Fibroblast of gingiva (primary cell): ENCODE measurements around the gene NTN3.
A peak's percentile ranks its signal among the peaks of the same experiment; 100 is the strongest.

ENCODE experiments used
- DNase-seq: peaks from one replicate; pipeline ENCODE4 v3.0.0-alpha.2; 2011; ENCODE audit warnings: low read depth

The NTN3 gene

GRCh38 chr16:2466667-2467527 lies 4.2 kb upstream of the NTN3 start:
- DNase-seq: no peak

DNA sequence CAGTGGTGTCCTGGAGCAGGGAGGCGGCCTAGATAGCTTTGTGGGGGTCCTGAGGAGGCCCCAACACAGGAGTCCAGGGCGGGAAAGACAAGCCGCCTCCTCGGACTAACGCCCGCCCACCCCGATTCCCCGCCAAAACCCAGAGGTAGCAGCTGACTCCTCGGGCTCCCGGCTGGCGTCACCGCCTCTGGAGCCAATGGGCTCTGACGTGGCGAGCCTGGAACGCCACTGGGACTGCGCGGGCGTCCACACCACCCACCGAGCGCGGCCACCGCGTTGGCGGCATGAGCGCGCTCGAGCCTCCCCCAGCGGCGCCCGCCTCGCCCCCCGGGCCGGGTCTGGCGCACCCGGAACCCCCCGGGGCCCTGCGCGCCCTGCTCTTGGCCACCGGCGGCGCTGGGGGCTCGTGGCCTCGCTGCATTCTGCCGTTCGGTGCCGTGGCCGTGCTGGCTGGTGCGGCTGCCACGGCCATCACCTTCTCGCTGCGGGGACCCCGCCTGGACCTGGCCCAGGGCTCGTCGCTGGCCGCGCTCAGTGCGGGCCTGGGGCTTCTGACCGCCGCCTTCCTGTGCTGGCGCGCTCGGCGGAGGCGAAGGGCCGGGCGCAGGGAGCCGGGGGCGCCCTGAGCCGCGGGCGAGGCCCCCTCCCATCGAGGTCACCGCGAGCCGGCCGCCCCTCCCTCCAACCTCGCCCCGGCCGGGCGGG lies 3.4 kb upstream of the NTN3 start:
- peak; percentile 69 for DNase-seq

GRCh38 chr16:2468233-2468724 lies 2.8 kb upstream of the NTN3 start:
- DNase-seq: no peak

DNA sequence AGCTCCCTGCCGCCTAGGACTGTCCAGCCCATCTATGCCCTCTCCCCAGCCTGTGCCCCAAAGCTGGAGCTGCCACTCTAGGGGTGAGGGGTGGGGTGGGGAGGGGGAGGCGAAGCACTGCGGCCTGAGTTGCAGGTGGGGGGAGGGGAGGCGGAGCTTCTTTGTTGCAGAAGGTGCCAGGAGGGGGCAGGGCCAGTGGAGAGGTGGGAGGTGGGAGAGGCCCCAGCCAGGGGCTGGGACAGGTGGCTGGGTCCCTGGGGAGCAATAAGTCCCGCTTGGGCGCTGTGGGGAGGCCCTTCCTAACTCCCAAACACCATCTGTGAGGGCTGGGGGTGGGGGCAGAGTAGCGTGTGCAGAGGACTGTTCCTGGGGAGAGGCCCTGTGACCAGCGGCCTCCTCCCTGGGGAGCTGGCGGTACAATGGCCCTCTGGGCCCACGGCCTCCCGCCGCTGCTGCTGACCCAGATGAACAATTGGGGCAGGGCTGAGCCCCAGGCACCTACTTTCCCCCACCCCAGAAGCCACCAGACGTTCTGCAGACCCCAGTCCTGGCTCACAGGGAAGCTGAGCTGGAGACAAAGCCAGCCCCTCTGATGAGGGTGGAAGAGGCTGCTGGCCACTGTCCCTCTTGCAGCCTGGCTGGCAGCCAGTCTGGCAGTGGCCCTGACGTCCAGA lies 2.2 kb upstream of the NTN3 start:
- DNase-seq: no peak

DNA sequence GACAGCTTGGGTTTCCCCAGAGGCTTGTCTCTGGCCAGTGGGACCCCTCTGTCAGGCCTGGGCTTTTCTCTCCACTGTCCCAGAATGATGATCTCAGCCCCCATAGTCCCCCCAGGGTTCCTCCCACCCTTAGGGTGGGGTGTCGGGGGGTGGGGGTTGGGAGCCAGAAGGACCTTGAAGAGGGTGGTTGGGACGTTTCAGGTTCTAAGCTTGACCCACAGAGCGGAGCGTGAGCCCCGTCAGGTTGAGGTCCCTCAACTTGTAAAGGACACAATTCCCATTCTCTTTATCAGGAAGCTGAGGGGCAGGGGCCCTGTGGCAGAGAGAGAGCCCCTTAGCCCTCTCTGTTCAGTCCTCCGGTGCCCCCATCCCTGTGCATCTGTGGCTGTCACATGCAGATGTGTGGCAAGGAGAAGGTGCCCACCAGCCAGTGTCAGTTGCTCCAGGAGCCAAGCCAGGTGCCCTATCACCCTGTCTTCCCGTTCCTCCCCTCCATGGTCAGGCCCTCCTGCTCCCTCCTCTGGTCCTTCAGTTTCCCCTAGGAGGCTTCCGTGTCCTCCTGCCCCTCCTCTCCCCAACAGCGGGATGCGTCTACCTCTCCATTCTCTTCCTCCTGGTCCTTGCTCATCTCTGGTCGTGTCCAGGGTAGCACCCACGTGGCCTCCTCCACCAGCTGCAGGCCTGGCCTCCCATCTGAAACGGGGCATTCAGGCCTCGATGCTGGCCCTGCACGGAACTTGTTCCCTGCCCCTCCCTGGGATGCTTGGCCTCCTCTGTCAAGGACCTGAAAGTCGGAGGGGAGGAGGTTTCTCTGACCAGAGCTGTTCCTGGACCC lies 1.5 kb upstream of the NTN3 start:
- DNase-seq: no peak

GRCh38 chr16:2470234-2470601 lies 879 bp upstream of the NTN3 start:
- no peak for DNase-seq

GRCh38 chr16:2470603-2471015 lies 488 bp upstream of the NTN3 start:
- DNase-seq: no peak

DNA sequence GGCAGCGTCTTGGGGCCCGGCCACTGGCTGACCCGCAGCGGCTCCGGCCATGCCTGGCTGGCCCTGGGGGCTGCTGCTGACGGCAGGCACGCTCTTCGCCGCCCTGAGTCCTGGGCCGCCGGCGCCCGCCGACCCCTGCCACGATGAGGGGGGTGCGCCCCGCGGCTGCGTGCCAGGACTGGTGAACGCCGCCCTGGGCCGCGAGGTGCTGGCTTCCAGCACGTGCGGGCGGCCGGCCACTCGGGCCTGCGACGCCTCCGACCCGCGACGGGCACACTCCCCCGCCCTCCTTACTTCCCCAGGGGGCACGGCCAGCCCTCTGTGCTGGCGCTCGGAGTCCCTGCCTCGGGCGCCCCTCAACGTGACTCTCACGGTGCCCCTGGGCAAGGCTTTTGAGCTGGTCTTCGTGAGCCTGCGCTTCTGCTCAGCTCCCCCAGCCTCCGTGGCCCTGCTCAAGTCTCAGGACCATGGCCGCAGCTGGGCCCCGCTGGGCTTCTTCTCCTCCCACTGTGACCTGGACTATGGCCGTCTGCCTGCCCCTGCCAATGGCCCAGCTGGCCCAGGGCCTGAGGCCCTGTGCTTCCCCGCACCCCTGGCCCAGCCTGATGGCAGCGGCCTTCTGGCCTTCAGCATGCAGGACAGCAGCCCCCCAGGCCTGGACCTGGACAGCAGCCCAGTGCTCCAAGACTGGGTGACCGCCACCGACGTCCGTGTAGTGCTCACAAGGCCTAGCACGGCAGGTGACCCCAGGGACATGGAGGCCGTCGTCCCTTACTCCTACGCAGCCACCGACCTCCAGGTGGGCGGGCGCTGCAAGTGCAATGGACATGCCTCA lies 773 bp downstream of the NTN3 start:
- DNase-seq: no peak

GRCh38 chr16:2472488-2472864 lies 1.4 kb downstream of the NTN3 start:
- no peak for DNase-seq

- DNase-seq: no peak
Measured at GRCh38 chr16:2472885-2473445, 1.9 kb downstream of the NTN3 start.

- DNase-seq: no peak
Measured at GRCh38 chr16:2473446-2473926, 2.4 kb downstream of the NTN3 start.

DNA sequence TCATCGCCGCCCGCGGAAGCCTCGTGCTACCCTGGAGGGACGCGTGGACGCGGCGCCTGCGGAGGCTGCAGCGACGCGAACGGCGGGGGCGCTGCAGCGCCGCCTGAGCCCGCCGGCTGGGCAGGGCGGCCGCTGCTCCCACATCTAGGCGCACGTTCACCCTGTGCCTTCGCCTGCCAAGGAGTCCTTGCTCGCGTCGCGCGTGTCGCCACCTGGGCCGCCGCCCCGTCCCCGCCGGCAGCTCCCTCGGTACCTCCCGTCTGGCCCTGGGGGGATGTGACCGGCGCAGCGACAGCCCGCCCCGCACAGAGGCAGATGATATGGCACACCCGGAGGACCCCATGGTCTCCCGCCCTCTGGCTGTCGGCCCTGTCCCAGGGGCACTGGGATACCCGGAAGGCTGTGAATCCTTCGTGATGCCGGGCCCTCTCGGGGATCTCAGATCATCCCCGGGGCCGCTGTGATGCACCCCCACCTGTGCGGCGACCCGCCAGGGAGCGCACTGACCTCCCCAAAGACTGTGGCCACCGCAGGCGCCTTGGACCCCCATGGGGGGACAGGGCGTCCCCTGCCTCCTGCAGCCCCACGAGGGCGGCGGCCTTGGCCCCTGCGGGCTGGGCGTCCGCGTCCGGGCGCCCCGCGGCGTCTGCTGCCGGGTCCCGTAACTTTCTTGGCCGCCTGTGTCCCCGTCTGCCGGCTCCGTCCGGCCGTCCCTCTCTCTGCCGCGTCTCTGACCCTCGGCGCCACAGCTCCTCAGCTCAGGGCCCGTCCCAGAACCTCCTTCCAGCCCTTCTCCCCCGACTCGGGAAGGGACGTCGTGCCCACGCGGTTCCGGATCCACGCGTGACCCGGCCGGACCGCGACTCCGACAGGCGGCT lies 3.1 kb downstream of the NTN3 start:
- peak; percentile 24 for DNase-seq

DNA sequence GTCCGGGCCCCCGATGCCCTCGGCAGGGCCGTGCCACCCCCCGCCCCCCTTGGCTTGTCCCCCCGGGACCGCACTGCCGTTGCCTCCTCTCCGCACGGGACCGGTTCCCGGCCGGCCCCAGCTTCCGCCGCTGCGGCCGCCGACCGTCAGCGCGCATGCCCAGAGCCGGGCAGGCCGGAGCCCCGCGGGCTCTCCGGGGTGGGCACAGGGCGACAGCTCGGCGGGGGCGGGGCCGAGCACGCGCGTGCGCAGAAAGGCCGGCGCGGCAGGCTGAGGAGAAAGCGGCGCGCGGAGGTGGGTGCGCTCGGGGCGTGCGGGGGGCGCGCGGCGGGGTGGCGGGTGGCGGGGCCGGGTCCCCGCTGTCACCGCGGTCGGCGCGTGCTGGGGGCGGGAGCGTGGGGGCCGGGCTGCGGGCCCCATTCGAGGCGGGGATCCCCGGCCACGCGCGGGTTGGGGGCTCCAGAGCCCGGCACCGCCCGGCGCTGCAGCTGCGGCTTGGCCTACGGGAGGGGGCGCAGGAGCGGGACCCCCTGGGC lies 3.8 kb downstream of the NTN3 start, which contains the start of gene TBC1D24:
Gene TBC1D24, plus strand, starts transcription at position 251 of the 536 bp plus-strand sequence. CDS start 21,022 bp downstream, outside the sequence.
- peak; percentile 78 for DNase-seq

- DNase-seq: no peak
Measured at GRCh38 chr16:2475413-2476344, 4.6 kb downstream of the NTN3 start.

DNA sequence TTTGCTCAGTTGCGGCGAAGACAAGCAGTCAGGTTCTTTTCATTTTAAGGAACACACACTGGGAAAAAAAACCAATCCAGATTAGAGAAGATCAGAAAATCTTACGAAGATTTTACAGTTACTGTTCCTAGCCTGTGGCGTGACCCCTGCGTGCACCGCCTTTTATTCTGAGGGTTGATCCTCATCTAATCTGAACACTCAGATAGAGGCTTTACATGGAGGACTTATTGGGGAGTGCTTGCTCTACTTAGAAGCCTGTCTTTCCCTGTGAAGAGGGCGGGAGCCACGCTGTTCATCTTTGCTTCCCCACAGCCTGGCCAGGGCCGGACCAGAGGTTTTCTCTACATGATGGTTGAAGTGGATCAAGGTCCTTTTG lies 5.2 kb downstream of the NTN3 start:
- DNase-seq: no peak

DNA sequence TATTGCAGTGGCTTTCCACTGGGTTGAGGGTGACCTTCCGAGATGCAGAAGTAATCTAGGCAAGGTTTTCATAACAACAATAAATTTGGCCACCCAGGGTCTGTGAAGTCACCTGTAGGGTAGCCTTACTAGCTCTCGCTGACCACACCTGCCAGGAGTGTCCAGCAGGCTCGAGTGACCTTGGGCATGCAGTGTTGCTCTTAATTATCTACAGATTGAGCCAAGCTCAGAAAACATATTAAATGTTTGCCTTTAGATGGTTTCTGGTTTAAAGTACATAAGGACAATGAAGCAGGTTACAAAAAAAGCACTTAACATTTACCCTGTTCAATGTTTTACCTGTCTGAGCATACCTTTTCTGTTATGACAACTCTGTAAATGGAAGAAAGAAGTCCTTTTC lies 5.6 kb downstream of the NTN3 start:
- DNase-seq: no peak

GRCh38 chr16:2477327-2477726 lies 6.2 kb downstream of the NTN3 start:
- DNase-seq: no peak

- DNase-seq: no peak
Measured at GRCh38 chr16:2478279-2478678, 7.2 kb downstream of the NTN3 start.
